NCI-H460 (cell line): ENCODE results near the gene DPP9. TPM values are rescaled to one million over a fixed set of nuclear protein-coding genes. Genes with fewer than 3 reads are reported as not detected.
A peak's percentile ranks its signal among the peaks of the same experiment; 100 is the strongest.
"Not testable (repeated sequence)": the region's sequence is repeated elsewhere in the genome, so short reads cannot be mapped to it uniquely, and the experiment has no call there.

Source experiments
- DNase-seq: peaks from one replicate; pipeline ENCODE4 v3.0.0-alpha.2; 2016; ENCODE audit warnings: low read depth; ENCODE audit errors: extremely low read depth
- polyA plus RNA-seq: library from polyadenylated mRNA; depleted of rRNA; stranded (reverse); fragments of >200 nt; gene quantifications from 2 replicates; pipeline ENCODE4 v1.2.3, GENCODE V29; 2014; cell fraction: nucleus; rRNA removed
- total RNA-seq: library from RNA; depleted of rRNA; stranded (reverse); fragments of >200 nt; shearing (Covaris generic); gene quantifications from 2 replicates; pipeline ENCODE4 v1.2.3, GENCODE V29; 2014; rRNA removed

DPP9 gene
- 27.9 and 28.4 TPM in 2 replicates for total RNA-seq
- polyA plus RNA-seq: 23.0 and 25.7 TPM in 2 replicates

- peak; percentile 95 for DNase-seq
Observed at GRCh38 chr19:4723595-4724514, at the start of gene DPP9. TSS of gene DPP9 (minus strand) at chr19:4723842. CDS start at chr19:4719906, 3,936 bp downstream.

GRCh38 chr19:4773047-4773640, 49.5 kb upstream of the DPP9 start:
- no peak for DNase-seq

DNA sequence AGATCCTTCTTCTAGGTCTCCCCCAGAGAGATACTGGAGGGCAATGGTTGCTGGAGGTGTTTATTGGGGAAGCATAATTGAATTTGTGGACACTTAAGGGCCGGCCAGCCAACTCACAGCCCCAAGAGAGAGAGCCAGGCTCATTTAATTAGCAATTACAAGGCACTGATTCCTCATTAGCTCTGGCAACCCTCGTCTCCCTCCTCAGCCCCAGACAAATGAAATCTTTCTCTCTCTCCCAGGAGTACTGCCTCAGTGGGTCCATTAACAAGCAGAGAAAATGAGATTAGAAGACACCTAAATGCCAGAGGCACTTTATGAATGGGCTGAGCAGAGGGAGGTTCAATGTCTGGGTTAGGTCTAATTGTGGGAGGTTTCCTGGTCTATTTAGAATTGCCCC, 48.9 kb upstream of the DPP9 start:
- DNase-seq: no peak

- peak; percentile 85 for DNase-seq
Observed at GRCh38 chr19:4768934-4769777, 45.5 kb upstream of the DPP9 start.

- no peak for DNase-seq
Observed at GRCh38 chr19:4764393-4764660, 40.7 kb upstream of the DPP9 start.

- DNase-seq: no peak
Observed at GRCh38 chr19:4763021-4763420, 39.4 kb upstream of the DPP9 start.

DNA sequence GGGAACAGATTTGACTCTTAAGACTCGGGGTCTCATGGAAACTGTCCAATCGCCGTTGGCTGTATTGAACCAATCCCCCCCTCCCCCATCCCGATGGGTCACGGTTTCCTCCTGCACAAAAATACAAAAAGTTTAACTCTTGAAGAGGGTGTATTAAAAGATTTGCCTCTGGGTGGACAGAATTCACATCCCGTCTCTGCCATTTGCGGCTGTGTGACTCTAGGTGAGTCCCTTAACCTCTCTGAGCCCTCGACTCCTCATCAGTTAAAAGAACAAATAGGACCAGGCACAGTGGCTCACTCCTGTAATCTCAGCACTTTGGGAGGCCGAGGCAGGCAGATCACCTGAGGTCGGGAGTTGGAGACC, 36.6 kb upstream of the DPP9 start:
- DNase-seq: no peak

GRCh38 chr19:4759388-4760284, 36.0 kb upstream of the DPP9 start:
- peak; percentile 56 for DNase-seq

DNA sequence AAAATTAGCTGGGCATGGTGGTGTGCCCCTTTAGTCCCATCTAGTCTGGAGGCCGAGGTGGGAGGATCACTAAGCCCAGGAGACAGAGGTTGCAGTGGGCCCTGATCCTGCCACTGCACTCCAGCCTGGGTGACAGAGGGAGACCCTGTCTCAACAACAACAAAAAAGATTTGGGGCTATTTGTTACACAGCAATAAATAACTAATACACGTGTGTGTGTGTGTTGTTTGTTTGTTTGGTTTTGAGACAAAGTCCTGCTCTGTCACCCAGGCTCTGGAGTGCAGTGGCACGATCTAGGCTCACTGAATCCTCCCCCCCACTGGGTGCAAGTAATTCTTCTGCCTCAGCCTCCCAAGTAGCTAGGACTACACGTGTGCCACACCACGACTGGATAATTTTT, 35.0 kb upstream of the DPP9 start:
- no peak for DNase-seq

DNA sequence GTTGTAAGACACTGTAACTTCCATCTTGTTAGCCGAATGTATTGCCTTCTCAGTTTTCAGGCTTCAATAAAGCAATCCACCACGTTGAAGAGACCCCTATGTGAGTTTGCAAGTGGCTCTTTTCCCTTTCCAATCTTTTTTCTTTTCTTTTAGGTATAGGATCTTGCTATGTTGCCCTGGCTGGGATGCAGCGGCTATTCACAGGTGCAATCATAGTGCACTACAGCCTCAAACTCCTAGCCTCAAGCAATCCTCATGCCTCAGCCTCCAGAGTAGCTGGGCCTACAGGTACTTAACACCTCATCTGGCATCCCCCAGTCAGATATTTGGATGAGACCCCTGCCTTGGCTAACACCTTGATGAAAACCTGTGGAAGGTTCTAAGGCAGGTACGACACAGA, 34.4 kb upstream of the DPP9 start:
- no peak for DNase-seq

DNA sequence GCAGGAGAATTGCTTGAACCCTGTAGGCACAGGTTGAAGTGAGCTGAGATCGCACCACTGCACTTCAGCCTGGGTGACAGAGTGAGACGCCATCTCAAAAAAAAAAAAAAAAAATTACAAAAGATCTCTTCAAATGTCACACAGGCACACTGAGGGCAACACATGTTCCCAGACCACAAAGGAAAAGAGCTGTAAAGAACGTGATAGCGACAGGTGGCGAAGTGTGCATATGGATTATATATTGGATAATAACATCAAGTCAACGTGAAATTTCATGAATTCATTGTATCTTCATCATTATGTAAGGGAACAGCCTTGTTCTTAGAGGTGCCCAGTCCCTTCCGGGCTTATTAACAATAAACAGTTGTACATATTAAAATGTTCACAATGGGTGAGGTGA, 31.8 kb upstream of the DPP9 start:
- no peak for DNase-seq

GRCh38 chr19:4754248-4754647, 30.6 kb upstream of the DPP9 start:
- DNase-seq: no peak

DNA sequence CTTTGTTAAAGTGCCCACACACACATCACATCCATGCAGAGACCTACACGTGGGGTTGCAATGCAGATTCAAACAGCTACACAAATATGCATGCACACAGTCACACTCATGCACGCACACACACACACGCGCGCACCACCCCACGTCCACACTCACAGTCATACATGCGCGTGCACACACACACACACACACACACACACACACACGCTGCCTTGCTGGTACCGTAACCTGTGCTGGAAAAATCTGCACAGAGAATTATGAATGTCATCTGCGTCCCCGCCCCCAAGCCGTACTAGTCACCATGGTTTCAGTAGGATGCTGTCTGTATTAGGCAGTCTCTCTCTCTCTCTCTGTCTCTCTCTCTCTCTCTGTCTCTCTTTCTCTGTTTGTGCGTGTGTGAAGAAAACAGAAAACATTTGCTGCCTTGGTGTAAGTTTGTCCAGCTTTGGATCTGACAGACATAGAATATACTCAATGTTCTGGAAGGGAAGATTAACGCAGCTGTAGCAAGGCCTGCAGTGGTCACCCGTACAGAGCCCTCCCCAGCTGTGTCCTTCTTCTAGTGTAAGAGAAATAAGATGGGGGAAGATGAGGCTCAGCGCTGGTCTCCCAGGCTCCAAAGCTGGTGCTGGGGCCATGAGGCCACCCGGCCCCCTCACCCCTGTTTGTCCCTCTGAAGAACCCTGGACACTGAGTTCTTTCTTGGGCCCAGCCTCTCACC, 26.4 kb upstream of the DPP9 start:
- DNase-seq: no peak

DNA sequence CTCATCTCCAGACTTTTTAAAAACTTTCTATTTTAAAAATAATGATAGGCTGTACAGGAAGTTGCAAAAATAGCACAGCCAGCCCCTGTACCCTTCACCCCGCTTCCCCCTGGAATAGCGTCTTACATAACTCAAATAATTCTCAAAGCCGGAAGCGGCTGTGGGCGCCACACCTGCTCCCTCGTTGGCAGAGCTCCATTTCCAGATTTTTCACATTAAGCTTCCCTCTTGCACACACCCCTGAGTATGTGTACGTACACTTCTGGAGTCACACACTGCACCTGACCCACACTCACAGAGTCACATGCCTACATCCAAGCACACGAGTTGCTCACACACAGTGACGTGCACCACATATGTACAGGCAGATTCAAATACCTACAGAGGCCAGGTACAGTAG, 24.9 kb upstream of the DPP9 start:
- no peak for DNase-seq

GRCh38 chr19:4748185-4748584, 24.5 kb upstream of the DPP9 start:
- DNase-seq: no peak

DNA sequence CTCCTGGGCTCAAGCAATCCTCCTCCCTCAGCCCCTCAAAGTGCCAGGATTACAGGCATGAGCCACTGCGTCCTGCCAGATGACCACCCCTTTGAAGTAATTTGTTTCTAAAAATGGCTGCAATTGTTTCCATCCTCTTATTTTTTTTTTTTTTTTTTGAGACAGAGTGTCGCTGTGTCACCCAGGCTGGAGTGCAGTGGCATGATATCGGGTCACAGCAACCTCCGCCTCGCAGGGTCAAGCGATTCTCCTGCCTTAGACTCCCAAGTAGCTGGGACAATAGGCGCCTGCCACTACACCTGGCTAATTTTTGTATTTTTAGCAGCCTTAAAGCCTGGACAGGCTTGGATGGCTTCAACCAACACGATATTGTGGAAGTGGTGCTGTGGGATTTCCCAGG, 22.3 kb upstream of the DPP9 start:
- no peak for DNase-seq

GRCh38 chr19:4745175-4745574, 21.5 kb upstream of the DPP9 start:
- not testable (repeated sequence) for DNase-seq

DNA sequence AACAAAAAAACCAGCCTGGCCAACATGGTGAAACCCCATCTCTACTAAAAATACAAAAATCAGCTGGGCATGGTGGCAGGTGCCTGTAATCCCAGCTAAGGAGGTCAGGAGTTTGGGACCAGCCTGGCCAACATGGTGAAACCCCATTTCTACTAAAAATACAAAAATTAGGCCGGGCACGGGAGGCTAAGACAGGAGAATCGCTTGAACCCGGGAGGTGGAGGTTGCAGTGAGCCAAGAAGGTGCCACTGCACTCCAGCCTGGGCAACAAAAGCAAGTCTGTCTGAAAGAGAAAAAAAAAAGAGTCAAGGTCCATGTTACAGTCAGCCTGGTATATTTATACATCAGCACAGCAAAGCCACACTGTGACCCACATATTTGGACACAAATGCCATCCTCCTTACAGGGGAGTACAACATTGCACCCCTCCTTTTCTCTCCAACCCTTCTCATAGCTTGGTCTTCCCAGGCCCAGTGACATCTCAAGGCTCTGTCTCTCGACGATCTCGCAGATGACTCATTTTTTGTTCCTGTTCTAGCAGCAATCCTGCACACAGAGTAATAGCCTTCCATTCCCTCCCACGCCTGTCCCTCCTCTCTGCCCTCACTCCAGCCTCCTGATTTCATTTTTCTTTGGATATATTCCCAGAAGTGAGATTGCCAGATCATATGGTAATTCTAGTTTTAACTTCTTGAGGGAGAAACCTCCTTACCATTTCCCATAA, 21.0 kb upstream of the DPP9 start:
- DNase-seq: no peak
